Limb (tissue), 2 donors: ENCODE data around the gene NFIX.

Experiments
- DNase-seq, 2 donors: peaks; one replicate each; pipeline ENCODE4 v3.0.0-alpha.2; 2016; ENCODE audit errors: extremely low spot score in 2 of 2

The NFIX gene

DNA sequence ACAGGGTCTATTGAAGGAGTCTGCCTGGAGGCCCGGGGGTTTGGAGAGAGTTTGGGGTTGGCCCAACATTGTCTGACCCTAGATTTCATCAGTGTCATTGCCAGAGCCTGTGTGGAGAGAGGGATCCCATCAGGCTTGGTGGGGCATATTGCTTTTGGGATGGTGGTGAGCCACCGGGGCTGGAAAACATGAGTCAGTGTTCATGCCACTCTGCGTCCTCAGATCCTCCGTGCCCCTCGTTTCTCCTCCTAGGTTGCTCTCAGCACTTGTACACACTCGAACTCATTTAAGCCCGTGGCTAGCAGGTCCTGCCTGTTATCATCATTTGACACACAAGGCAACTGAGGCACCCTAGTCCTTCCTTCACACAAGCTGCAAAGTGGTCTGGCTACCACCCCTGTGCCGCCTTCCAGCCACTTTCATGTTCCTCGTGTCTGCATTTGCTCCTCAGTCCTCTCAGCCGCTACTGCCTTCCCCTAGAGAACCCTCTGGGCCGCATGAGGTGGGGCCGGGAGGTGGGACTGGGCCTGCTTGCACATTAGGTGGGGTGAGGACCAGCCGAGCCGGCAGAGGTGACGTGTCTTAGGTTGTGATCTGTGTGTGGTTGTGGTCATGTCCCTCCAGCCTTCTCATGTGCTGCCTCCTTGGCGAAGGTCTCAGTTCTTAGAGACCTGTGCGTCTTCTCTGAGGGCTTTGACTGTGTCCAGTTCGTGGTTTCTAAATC is 126.4 kb downstream of the NFIX start:
- DNase-seq = no peak

- DNase-seq = no peak
Measured at GRCh38 chr19:13122275-13122878, 127.1 kb downstream of the NFIX start.

DNA sequence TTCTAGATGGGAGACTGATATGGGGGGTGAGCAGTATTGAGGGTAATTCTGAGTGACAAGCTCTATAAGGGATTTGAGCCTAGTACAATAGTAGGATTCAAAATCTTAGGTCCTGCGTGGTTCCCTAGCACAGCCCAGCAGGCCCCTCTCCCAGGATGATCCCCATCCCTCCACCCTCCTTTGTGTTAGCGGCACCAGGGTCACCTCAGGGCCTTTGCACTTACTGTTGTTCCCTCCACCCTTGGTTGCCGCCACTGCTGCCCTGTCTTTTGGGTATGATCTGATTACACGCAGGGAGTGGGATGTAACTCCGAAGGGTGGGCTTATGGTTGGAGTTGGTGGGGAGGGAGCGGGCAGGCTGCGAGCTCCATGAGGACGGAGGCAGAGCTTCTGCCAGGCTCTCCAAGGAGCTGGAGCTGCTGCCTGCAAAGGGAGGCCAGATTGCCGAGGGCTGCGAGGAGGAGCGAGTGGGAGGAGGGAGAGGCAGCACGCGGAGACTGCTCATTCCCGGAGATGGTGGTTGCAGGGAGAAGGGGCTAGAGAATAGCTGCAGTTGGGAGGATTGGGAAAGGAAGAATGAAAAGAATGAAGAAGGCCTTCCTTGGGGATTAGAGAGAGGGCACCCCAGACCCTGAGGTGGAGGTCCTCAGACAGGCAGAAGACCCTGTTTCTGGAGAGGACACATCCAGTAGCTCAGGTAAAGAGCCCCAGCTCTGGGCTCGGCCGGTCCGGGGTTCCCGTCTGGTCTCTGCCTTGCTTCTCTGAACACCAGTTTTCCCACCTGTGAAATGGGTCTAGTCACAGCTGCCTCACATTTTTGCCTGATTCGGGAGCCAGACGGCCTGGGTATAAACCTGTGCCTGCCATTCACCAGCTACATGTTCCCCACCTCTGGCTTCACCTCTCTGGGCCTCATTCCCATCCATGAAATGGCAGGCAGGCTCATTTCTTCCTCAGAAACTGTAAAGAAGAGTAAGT is 128.0 kb downstream of the NFIX start:
- no peak for DNase-seq

- no peak for DNase-seq
Measured at GRCh38 chr19:13127051-13127450, 131.8 kb downstream of the NFIX start.

DNA sequence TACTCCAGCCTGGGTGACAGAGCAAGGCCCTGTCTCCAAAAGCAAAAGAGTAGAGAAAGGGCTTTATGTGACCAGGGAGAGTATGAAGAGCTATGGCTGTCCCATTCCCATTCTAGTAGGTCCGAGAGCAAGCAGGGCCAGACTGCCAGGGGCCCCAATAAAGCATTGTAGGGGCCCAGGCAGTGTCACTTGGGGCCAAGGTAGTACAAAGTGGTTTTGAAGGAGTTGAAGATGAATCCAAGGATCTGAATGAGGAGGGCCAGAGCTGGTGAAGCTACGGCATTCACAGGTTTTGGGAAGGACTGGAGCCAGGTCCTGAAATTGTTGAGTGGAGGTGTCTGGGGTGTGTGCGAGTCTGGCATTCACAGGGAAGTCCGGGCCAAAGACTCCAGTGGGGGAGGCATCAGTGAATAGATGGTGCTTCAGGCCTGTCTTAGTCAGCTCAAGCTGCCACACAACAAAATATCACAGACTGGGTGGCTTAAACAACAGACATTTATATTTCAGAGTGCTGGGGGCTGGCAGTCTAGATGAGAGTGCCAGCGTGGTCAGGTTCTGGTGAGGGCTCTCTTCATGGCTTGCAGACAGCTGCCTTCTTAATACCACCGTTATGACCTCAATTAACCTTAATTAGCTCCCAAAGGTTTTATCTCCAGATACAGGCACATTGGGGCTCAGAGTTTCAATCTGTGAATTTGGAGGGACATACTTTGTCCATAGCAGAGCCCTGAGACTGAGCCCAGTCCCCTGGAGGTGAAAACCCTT is 132.7 kb downstream of the NFIX start:
- no peak for DNase-seq

DNA sequence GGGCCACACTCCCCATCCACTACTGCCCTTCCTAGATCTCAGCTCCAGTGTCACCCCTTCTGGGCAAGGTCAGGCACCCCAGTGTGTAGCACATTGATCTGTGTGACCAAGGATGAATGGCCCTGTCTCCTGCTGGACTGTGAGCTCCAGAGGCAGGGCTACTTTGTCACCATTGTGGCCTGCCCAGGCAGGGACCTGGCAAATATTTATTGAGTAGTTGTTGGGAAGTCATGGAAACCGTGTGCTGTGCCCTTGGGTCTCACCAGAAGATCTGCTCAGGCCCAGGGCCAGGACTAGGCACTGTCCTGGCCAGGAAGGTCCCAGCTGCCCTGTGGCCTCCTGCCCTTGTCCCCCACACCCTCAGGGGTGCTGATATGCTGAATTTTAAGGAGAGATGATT is 133.3 kb downstream of the NFIX start:
- DNase-seq = no peak

GRCh38 chr19:13129384-13129783 is 134.1 kb downstream of the NFIX start:
- DNase-seq = no peak

DNA sequence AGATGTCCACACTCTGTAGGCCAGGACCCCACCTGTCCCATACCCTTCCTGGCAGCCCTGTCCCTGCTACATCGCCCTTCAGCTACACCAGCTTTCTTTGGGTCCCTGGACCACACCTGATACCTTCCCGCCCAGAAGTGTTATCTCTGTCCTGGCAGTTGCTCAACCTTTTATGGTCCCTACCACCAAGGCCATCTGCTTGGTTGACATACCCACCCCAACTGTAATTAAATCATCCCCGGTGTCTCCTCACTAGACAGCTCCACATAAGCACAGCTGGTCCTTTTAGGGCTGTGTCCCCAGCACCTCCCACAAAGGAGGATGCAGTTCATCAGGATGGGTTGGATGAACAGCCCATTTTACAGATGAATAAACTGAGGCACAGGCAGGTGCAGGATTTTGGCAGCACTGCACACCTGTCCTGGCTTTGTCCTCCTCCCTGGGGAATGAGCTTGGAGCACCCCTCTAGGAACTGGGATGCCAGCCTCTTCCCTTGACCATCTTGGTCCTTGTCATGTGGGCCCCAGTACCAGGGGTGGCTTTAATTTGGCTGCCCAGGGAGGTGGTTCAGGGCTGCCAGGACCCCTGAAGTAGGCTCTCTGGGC is 135.7 kb downstream of the NFIX start:
- no peak for DNase-seq

DNA sequence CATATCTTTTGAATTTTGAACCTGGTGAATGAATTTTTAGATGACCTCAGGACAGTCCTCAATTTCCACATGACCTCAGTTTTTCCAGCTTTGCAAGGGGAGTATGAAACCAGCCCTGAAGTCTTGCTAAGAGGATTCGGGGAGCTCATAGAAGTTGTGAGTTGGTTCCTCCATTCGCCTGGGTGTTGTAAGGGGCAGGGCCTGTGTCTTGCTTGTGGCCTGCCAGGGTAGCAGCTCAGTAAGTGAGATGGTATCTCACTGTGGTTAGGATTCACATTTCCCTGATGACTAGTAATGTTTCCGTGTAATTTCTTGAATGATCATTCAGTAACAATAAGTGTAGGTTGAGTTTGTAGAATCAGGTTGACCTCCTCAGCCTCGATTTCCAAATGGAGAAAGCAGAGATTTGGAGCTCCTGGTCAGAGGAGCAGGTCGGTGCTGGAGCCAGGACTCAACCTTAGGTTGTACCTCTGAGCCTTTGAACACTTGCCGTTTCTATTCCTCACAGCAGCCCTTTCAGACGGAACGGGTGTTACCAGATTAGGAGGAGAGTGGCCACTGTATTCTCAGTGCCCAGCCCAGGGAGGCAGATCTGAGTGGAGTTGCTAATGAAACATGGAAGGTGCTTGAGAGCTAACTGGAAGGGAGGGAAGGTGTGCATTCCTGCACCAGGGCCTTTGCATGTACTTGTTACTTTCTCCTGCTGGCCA is 137.4 kb downstream of the NFIX start:
- DNase-seq = no peak

- DNase-seq = no peak
Measured at GRCh38 chr19:13133241-13133870, 138.1 kb downstream of the NFIX start.

DNA sequence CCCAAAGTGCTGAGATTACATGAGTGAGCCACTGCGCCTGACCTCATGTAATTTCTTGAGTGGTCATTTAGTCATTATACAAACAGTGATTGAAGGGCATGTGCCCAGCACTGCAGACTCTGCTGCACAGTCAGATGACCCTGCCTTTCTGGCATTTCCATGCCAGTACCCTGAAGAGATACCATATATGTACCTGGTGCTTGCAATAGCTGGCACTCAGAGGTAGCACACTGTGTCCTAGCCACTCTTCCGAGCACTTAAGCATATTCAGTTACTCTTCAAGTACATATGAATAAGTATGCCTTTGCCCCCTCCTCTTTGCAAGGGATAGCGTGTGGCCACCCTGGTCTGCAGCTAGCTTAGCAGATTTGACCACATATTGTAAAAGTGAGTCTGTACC is 139.4 kb downstream of the NFIX start:
- no peak for DNase-seq

GRCh38 chr19:13135068-13136062 is 140.1 kb downstream of the NFIX start:
- no peak for DNase-seq

DNA sequence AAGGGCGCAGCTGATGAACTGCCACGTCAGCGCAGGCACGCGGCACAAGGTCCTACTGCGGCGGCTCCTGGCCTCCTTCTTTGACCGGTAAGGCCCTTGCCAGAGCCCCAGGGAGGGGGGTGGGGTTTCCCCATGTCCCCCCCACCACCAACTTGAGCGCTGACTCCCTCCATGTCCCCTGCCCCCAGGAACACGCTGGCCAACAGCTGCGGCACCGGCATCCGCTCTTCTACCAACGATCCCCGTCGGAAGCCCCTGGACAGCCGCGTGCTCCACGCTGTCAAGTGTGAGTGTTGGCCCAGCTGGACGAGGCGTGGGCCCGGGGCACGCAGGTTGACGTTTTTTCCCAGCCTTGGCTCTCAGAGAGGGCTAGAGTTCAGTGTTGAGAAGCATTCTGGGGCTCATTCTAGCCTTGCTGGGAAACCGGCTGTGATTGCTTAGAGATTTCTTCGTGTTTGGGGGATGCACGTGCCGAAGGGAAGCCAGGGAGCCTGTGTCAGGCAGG is 142.1 kb downstream of the NFIX start:
- DNase-seq = no peak

- DNase-seq = no peak
Measured at GRCh38 chr19:13138171-13138915, 143.1 kb downstream of the NFIX start.

GRCh38 chr19:13138916-13139198 is 143.6 kb downstream of the NFIX start:
- DNase-seq = no peak

DNA sequence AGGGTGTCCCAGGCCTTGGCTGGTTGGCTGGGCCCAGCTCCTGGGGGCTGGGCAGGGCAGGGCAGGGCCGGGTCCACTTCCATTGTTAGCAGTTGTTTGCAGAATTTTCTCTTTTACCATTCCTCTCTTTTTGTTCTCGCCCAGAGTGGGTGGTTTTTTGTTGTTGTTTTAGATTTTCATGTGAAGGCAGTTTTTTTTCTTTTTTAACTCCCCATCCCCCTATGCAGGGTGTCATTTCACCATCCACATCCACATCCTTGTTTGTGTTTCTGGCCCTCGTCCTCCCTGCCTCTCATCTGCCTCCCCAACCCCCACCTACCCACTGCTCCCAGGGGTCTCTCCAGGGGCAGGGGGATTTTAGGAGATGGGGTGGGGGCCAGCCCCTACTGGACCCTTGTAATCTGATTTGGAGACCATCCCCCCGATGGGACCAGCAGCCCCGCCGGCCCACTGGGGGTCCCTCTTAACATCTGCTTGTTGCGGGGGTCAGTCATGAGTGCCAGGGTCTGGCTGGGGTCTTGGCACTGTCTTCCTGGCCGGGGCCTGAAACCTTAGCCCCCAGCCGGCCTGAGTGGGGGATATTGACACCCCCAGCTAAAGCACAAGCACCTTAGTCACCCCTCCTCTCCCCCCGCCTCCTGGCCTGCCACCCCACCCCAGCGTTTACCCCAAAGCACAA is 144.5 kb downstream of the NFIX start:
- no peak for DNase-seq

DNA sequence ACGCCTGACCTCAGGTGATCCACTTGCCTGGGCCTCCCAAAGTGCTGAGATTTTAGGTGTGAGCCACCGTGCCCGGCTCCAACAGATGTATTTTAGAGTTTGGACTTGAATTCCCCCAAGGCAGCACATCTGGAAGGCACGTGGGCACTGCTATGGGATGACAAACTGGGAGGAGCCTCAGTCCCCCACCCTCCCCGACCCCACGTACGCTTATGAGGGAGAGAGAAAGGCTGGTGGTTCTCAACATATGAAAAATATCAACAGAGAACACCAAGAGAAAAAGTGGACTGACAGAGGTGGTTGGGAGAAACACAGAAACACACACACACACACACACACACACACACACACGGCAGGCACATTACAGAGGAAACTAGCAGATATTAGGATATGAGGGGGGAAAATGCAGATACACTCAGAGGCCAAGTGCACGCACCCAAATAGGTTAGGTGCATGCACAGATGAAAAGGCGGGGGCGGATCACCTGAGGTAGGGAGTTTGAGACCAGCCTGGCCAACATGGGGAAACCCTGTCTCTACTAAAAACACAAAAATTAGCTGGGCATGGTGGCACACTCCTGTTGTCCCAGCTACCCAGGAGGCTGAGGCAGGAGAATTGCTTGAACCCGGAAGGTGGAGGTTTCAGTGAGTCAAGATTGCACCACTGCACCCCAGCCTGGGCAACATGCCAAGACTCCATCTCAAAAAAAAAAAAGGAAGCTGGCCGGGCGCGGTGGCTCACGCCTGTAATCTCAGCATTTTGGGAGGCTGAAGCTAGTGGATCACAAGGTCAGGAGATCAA is 151.7 kb downstream of the NFIX start:
- no peak for DNase-seq
